ENCODE measurements around the gene RNF4. TPM values are rescaled to one million over a fixed set of nuclear protein-coding genes. Genes with fewer than 3 reads are reported as not detected.

The RNF4 gene, protein sequence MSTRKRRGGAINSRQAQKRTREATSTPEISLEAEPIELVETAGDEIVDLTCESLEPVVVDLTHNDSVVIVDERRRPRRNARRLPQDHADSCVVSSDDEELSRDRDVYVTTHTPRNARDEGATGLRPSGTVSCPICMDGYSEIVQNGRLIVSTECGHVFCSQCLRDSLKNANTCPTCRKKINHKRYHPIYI
- total RNA-seq, result 49.9 and 94.1 TPM in 2 replicates

DNA sequence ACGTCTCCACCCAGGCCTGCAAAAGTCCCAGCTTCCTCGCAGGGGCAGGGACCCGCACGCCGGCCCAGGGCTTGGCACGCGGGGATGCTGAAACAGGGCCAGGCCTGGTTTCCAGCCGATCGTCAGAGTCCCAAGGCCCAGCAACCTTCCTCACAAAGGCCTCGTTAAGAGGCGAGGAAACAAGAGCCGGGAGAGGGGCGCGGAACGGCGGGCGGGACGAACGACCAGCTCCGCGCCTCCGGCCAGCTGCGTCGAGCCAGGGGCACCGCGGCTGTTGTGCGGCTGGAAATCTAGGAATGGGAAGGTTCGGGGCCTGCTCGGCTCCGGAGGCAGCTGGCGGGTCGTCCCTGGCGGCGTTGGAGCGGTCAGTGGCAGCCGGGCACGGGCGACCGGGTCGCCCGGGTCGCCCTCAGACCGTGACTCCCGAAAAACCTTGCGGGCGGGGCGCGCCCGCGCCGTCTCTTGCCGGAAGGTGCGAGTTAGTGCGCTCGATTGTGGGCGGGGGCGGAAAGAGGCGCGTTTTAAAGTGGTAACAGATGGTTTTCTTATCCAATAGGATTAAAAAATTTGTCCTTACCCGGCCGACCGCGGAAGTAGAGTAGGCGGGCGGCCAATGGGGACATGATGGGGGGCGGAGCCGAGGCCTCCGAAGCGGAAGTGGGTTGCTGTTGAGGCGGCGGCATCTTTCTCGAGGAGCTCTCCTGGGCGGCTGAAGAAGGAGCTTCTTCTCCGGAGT lies at the start of gene RNF4:
TSS of gene RNF4 (plus strand) at position 651 of the 736 bp plus-strand sequence. CDS start 21,388 bp downstream, outside the sequence.

DNA sequence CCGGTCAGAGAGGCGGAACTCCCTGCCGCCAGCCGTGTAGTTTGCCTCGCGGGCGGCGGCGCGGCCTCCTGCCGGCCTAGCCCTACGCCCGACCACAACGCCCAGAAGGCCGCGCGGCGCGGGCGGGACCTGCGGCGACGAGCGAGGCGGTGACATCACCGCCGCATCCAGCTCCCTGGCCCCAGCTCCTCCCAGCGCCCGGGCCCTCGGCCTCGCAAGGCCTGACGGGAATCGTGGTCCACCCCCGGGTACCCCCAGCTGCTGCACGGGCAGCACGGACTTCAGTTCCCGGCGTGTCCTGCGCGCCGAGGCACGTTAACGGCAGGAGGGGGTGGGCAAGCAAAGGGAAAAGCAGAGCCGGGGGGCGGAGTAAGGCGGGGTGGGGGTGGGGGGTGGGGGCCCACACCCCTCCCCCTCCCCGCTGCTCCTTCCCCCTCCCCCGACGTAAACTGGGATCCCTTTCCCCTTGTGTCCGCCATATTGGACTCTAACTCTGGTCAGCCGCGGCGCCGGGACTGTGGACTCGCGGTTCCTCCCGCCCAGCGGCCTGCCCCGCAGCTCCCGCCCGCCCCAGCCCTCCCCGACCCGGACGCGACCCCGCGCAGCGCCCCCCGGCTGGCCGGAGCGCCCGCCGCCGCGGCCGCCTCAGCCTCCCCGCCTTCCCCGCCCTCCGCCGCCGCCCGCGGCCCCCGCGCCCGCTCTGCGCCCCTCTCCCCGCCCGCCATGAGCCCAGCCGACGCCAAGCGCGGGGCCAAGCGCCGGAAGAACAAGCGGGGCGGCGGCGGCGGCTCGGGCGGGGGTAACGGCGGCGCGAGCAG lies 67.5 kb downstream of the RNF4 start, which contains the start of gene FAM193A:
TSS of gene FAM193A (plus strand) at position 455 of the 818 bp plus-strand sequence. CDS start at position 724, 269 bp downstream.

Other genes with a start within 250 kb of the RNF4 start
- gene HAUS3, start 227.0 kb upstream of the RNF4 start, total RNA-seq, result 10.6 and 14.0 TPM in 2 replicates
- 1.4 and 4.1 TPM in 2 replicates for gene POLN, start 227.0 kb upstream of the RNF4 start, total RNA-seq
- gene MXD4, start 207.0 kb upstream of the RNF4 start, total RNA-seq, result 4.8 and 28.5 TPM in 2 replicates
- 0.68 and 0.93 TPM in 2 replicates for gene ZFYVE28, start 50.5 kb upstream of the RNF4 start, total RNA-seq
- gene CFAP99, start 50.2 kb upstream of the RNF4 start, total RNA-seq, result not detected in 2 replicates
- 4.8 and 17.3 TPM in 2 replicates for gene FAM193A, start 67.5 kb downstream of the RNF4 start, total RNA-seq

Measured in nasal cavity respiratory epithelium epithelial cell of viscerocranial mucosa (primary cell).